HTR-8/SVneo (cell line): ENCODE data around the gene TST.

Experiments
- DNase-seq: peaks from one replicate; pipeline ENCODE4 v3.0.0; 2011; ENCODE audit warnings: low spot score, mixed read lengths; ENCODE audit not compliant: insufficient read length
- FAIRE-seq: peaks from 2 replicates; lab custom pipeline; 2011; peaks lifted over from hg19 to GRCh38; lab: Jason Lieb, UNC

The TST gene

GRCh38 chr22:37019309-37020191, at the start of gene TST, which contains the start of gene MPST:
Gene TST (minus strand): TSS chr22:37019447. CDS start chr22:37018732, 715 bp downstream.
Gene MPST (plus strand): TSS chr22:37019742. CDS start chr22:37019837, 95 bp downstream.
- DNase-seq: peak; percentile 59
- no peak for FAIRE-seq

- DNase-seq (no peak), FAIRE-seq (no peak)
Measured at GRCh38 chr22:37068859-37069258, 49.6 kb upstream of the TST start.

- FAIRE-seq (no peak), DNase-seq (no peak)
Measured at GRCh38 chr22:37067428-37067827, 48.2 kb upstream of the TST start.

- FAIRE-seq (no peak), DNase-seq (no peak)
Measured at GRCh38 chr22:37065961-37066360, 46.7 kb upstream of the TST start.

GRCh38 chr22:37065180-37065579, 45.9 kb upstream of the TST start:
- no peak for FAIRE-seq
- DNase-seq: no peak

GRCh38 chr22:37064553-37064952, 45.3 kb upstream of the TST start:
- FAIRE-seq (no peak), DNase-seq (no peak)

GRCh38 chr22:37063431-37064420, 44.5 kb upstream of the TST start:
- no peak for FAIRE-seq
- DNase-seq: no peak

- DNase-seq (no peak), FAIRE-seq (no peak)
Measured at GRCh38 chr22:37062702-37063381, 43.6 kb upstream of the TST start.

- FAIRE-seq (no peak), DNase-seq (no peak)
Measured at GRCh38 chr22:37062376-37062675, 43.1 kb upstream of the TST start.

GRCh38 chr22:37061611-37062375, 42.5 kb upstream of the TST start:
- DNase-seq (no peak), FAIRE-seq (no peak)

- DNase-seq: no peak
- FAIRE-seq: no peak
Measured at GRCh38 chr22:37060801-37061610, 41.8 kb upstream of the TST start.

- no peak for FAIRE-seq
- DNase-seq: no peak
Measured at GRCh38 chr22:37059876-37060449, 40.7 kb upstream of the TST start.

GRCh38 chr22:37058917-37059701, 39.9 kb upstream of the TST start:
- FAIRE-seq (no peak), DNase-seq (no peak)

GRCh38 chr22:37057796-37058510, 38.7 kb upstream of the TST start:
- DNase-seq (no peak), FAIRE-seq (no peak)

GRCh38 chr22:37057226-37057625, 38.0 kb upstream of the TST start:
- no peak for DNase-seq
- FAIRE-seq: no peak

GRCh38 chr22:37056246-37056645, 37.0 kb upstream of the TST start:
- FAIRE-seq: no peak
- no peak for DNase-seq
